Measurements from ENCODE around the gene SERPINA1.
"Not testable (repeated sequence)": the region's sequence is repeated elsewhere in the genome, so short reads cannot be mapped to it uniquely, and the experiment has no call there.

The SERPINA1 gene

DNA sequence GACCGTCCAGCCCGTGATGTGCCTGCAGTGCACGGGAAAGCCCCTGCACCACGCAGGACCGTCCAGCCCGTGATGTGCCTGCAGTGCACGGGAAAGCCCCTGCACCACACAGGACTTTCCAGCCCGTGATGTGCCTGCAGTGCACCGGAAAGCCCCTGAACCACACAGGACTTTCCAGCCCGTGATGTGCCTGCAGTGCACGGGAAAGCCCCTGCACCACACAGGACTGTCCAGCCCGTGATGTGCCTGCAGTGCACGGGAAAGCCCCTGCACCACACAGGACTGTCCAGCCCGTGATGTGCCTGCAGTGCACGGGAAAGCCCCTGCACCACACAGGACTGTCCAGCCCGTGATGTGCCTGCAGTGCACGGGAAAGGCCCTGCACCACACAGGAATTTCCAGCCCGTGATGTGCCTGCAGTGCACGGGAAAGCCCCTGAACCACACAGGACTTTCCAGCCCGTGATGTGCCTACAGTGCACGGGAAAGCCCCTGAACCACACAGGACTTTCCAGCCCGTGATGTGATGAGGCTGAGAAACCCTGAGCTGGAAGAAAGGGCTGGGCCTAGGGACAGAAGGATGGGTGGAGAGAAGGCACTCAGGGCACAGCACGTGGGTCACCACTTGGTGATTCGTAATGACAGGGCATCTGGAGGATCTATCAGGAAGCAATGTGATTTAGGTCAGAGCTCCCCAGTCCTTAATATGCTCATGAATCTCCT lies 42.2 kb downstream of the SERPINA1 start:
- not testable (repeated sequence) for H3K9me3 ChIP-seq (ENCODE audit: control insufficient read depth, insufficient read depth, low read length); H3K36me3 ChIP-seq (ENCODE audit: control insufficient read depth, insufficient read depth, low read length); H3K4me3 ChIP-seq (ENCODE audit: low read depth, low read length); H3K9ac ChIP-seq (ENCODE audit: low read depth, low read length); H3K27me3 ChIP-seq (ENCODE audit: control insufficient read depth, insufficient read depth, low read length); H3K4me1 ChIP-seq (ENCODE audit: control insufficient read depth, insufficient read depth, low read length)

- H3K27me3 ChIP-seq (ENCODE audit: control insufficient read depth, insufficient read depth, low read length): no peaks in the 10 kb centered on the region
- no peaks in the 10 kb centered on the region for H3K36me3 ChIP-seq (ENCODE audit: control insufficient read depth, insufficient read depth, low read length)
- H3K4me1 ChIP-seq (ENCODE audit: control insufficient read depth, insufficient read depth, low read length): no peaks in the 10 kb centered on the region
- H3K9ac ChIP-seq (ENCODE audit: low read depth, low read length): no peak overlapping the region
- H3K4me3 ChIP-seq (ENCODE audit: low read depth, low read length): no peak overlapping the region
- H3K9me3 ChIP-seq (ENCODE audit: control insufficient read depth, insufficient read depth, low read length): no peaks in the 10 kb centered on the region
Observed at GRCh38 chr14:94345344-94346064, 42.9 kb downstream of the SERPINA1 start.

GRCh38 chr14:94344389-94344788 lies 44.0 kb downstream of the SERPINA1 start:
- Histone ChIP-seq H3K4me3 (ENCODE audit: low read depth, low read length) (no peak overlapping the region), H3K36me3 (ENCODE audit: control insufficient read depth, insufficient read depth, low read length) (no peaks in the 10 kb centered on the region), H3K27me3 (ENCODE audit: control insufficient read depth, insufficient read depth, low read length) (no peaks in the 10 kb centered on the region), H3K9ac (ENCODE audit: low read depth, low read length) (no peak overlapping the region), H3K4me1 (ENCODE audit: control insufficient read depth, insufficient read depth, low read length) (no peaks in the 10 kb centered on the region), H3K9me3 (ENCODE audit: control insufficient read depth, insufficient read depth, low read length) (no peaks in the 10 kb centered on the region)

GRCh38 chr14:94343238-94344005 lies 45.0 kb downstream of the SERPINA1 start:
- H3K36me3 ChIP-seq (ENCODE audit: control insufficient read depth, insufficient read depth, low read length): no peaks in the 10 kb centered on the region
- no peaks in the 10 kb centered on the region for H3K9me3 ChIP-seq (ENCODE audit: control insufficient read depth, insufficient read depth, low read length)
- H3K9ac ChIP-seq (ENCODE audit: low read depth, low read length): no peak overlapping the region
- H3K27me3 ChIP-seq (ENCODE audit: control insufficient read depth, insufficient read depth, low read length): no peaks in the 10 kb centered on the region
- H3K4me3 ChIP-seq (ENCODE audit: low read depth, low read length): no peak overlapping the region
- H3K4me1 ChIP-seq (ENCODE audit: control insufficient read depth, insufficient read depth, low read length): no peaks in the 10 kb centered on the region

GRCh38 chr14:94342334-94342934 lies 46.0 kb downstream of the SERPINA1 start:
- H3K9ac ChIP-seq (ENCODE audit: low read depth, low read length): no peak overlapping the region
- H3K4me1 ChIP-seq (ENCODE audit: control insufficient read depth, insufficient read depth, low read length): no peaks in the 10 kb centered on the region
- no peak overlapping the region for H3K4me3 ChIP-seq (ENCODE audit: low read depth, low read length)
- no peaks in the 10 kb centered on the region for H3K36me3 ChIP-seq (ENCODE audit: control insufficient read depth, insufficient read depth, low read length)
- no peaks in the 10 kb centered on the region for H3K27me3 ChIP-seq (ENCODE audit: control insufficient read depth, insufficient read depth, low read length)
- no peaks in the 10 kb centered on the region for H3K9me3 ChIP-seq (ENCODE audit: control insufficient read depth, insufficient read depth, low read length)

- no peak overlapping the region for H3K4me3 ChIP-seq (ENCODE audit: low read depth, low read length)
- H3K36me3 ChIP-seq (ENCODE audit: control insufficient read depth, insufficient read depth, low read length): no peaks in the 10 kb centered on the region
- H3K27me3 ChIP-seq (ENCODE audit: control insufficient read depth, insufficient read depth, low read length): no peaks in the 10 kb centered on the region
- H3K4me1 ChIP-seq (ENCODE audit: control insufficient read depth, insufficient read depth, low read length): no peaks in the 10 kb centered on the region
- H3K9ac ChIP-seq (ENCODE audit: low read depth, low read length): no peak overlapping the region
- no peaks in the 10 kb centered on the region for H3K9me3 ChIP-seq (ENCODE audit: control insufficient read depth, insufficient read depth, low read length)
Observed at GRCh38 chr14:94341656-94342333, 46.6 kb downstream of the SERPINA1 start.

- H3K4me1 ChIP-seq (ENCODE audit: control insufficient read depth, insufficient read depth, low read length): no peaks in the 10 kb centered on the region
- H3K9me3 ChIP-seq (ENCODE audit: control insufficient read depth, insufficient read depth, low read length): no peaks in the 10 kb centered on the region
- H3K9ac ChIP-seq (ENCODE audit: low read depth, low read length): no peak overlapping the region
- H3K27me3 ChIP-seq (ENCODE audit: control insufficient read depth, insufficient read depth, low read length): no peaks in the 10 kb centered on the region
- no peaks in the 10 kb centered on the region for H3K36me3 ChIP-seq (ENCODE audit: control insufficient read depth, insufficient read depth, low read length)
- H3K4me3 ChIP-seq (ENCODE audit: low read depth, low read length): no peak overlapping the region
Observed at GRCh38 chr14:94340533-94340932, 47.9 kb downstream of the SERPINA1 start.

DNA sequence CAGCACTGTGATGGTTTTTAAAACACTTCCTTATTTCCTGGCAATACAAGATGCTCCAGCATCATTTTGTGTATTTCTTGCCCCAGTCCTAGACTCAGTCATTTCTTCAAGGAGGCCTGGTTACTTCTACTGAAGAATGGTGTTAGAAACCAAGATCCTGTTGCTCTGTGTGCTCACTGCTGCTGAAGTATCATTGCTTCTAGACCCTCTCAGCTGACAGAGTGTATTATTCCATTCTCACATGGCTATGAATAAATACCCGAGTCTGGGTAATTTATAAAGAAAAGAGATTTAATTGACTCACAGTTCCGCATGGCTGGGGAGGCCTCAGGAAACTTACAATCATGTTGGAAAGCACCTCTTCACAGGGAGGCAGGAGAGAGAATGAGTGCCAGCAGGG lies 50.4 kb downstream of the SERPINA1 start:
- Histone ChIP-seq H3K9ac (ENCODE audit: low read depth, low read length) (no peak overlapping the region), H3K36me3 (ENCODE audit: control insufficient read depth, insufficient read depth, low read length) (no peaks in the 10 kb centered on the region), H3K4me3 (ENCODE audit: low read depth, low read length) (no peak overlapping the region), H3K9me3 (ENCODE audit: control insufficient read depth, insufficient read depth, low read length) (no peaks in the 10 kb centered on the region), H3K27me3 (ENCODE audit: control insufficient read depth, insufficient read depth, low read length) (no peaks in the 10 kb centered on the region), H3K4me1 (ENCODE audit: control insufficient read depth, insufficient read depth, low read length) (no peaks in the 10 kb centered on the region)

- H3K9ac ChIP-seq (ENCODE audit: low read depth, low read length): no peak overlapping the region
- H3K27me3 ChIP-seq (ENCODE audit: control insufficient read depth, insufficient read depth, low read length): no peaks in the 10 kb centered on the region
- H3K9me3 ChIP-seq (ENCODE audit: control insufficient read depth, insufficient read depth, low read length): no peaks in the 10 kb centered on the region
Observed at GRCh38 chr14:94337274-94337673, 51.1 kb downstream of the SERPINA1 start.

DNA sequence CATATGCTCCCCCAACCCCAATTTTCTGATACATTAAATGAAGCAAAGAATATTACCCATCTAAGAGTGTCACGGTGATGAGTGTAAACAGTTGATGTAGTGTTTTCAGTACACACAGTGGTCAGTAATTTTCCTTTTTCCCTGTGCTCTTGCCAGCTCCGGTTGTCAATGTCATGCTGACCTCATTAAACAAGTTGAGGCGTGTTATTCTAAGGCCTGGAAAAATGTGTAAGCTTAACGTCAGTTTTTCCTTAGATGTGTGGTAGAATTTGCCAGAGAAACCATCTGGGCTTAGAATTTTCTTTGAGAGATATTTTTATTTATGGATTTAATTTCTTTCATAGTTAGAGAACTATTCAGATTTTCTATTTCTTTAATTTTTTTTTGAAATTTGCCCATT lies 53.5 kb downstream of the SERPINA1 start:
- H3K27me3 ChIP-seq (ENCODE audit: control insufficient read depth, insufficient read depth, low read length): no peaks in the 10 kb centered on the region
- H3K9ac ChIP-seq (ENCODE audit: low read depth, low read length): no peak overlapping the region
- no peaks in the 10 kb centered on the region for H3K4me1 ChIP-seq (ENCODE audit: control insufficient read depth, insufficient read depth, low read length)
- H3K4me3 ChIP-seq (ENCODE audit: low read depth, low read length): no peak overlapping the region
- no peaks in the 10 kb centered on the region for H3K36me3 ChIP-seq (ENCODE audit: control insufficient read depth, insufficient read depth, low read length)
- H3K9me3 ChIP-seq (ENCODE audit: control insufficient read depth, insufficient read depth, low read length): no peaks in the 10 kb centered on the region

More at GRCh38 chr14:94337274-94337673, 51.1 kb downstream of the SERPINA1 start:
- Histone ChIP-seq H3K4me3 (ENCODE audit: low read depth, low read length) (no peak overlapping the region), H3K4me1 (ENCODE audit: control insufficient read depth, insufficient read depth, low read length) (no peaks in the 10 kb centered on the region), H3K36me3 (ENCODE audit: control insufficient read depth, insufficient read depth, low read length) (no peaks in the 10 kb centered on the region)

- Histone ChIP-seq H3K4me3 (ENCODE audit: low read depth, low read length) (no peak overlapping the region), H3K9ac (ENCODE audit: low read depth, low read length) (no peak overlapping the region), H3K36me3 (ENCODE audit: control insufficient read depth, insufficient read depth, low read length) (no peaks in the 10 kb centered on the region), H3K4me1 (ENCODE audit: control insufficient read depth, insufficient read depth, low read length) (no peaks in the 10 kb centered on the region), H3K9me3 (ENCODE audit: control insufficient read depth, insufficient read depth, low read length) (no peaks in the 10 kb centered on the region), H3K27me3 (ENCODE audit: control insufficient read depth, insufficient read depth, low read length) (no peaks in the 10 kb centered on the region)
Observed at GRCh38 chr14:94332587-94332986, 55.8 kb downstream of the SERPINA1 start.

Data from iPS-15b (cell line).